ENCODE results near the gene FCRL2. TPM values are rescaled to one million over a fixed set of nuclear protein-coding genes. Genes with fewer than 3 reads are reported as not detected.

Gene FCRL2
- total and polyA plus RNA-seq, 4 donors = 0.22 to 2.3 (median 0.79) TPM

DNA sequence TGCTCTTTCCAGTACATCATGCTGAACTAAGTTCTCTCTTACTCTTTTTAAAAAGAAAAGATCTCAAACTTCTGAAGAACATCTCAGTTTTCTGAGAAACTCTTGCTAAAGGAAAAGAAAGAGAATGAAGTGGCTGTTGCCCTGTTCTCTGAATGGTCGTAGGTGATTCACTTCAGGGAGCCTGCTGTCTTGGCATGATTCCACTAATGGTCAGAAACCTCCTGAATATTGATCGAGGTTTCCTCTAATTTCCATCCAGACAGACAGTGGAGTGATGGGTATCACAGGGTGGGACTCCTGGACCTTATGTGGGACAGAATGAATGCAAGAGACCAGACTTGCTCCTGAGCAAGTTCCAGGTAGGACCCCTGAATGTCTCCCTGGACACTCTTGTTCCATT, 2.5 kb downstream of the FCRL2 start:
- no peaks in the 10 kb centered on the region for H3K36me3 ChIP-seq (ENCODE audit: control insufficient read depth in 4 of 4, insufficient read depth in 4 of 4, low read length in 4 of 4)
- no peak for TF ChIP-seq CTCF (IDR thresholded peaks at IDR 0.05; ENCODE audit: control extremely low read depth, extremely low read depth)
- H3K27me3 ChIP-seq (ENCODE audit: control insufficient read depth in 3 of 3, insufficient read depth in 3 of 3, low read length in 2 of 3) = no peaks in the 10 kb centered on the region
- DNase-seq (no peak), ATAC-seq (ENCODE audit: insufficient read depth, low FRiP score) (no peak)
- H3K9me3 ChIP-seq (ENCODE audit: control insufficient read depth in 4 of 4, insufficient read depth in 3 of 4, low read length in 3 of 4) = no peaks in the 10 kb centered on the region
- no peak overlapping the region for H3K4me3 ChIP-seq
- H3K9ac ChIP-seq (ENCODE audit: insufficient read depth in 1 of 2, low read length in 2 of 2) = no peak overlapping the region
- H3K27ac ChIP-seq (ENCODE audit: low read depth in 1 of 2, low read length in 1 of 2) = no peak overlapping the region
- H3K4me1 ChIP-seq (ENCODE audit: control insufficient read depth in 5 of 5, insufficient read depth in 5 of 5, low read length in 5 of 5) = no peaks in the 10 kb centered on the region
- WGBS, 2 donors = 62 to 78% methylated on average over 2 of the region's 2 CpGs

DNA sequence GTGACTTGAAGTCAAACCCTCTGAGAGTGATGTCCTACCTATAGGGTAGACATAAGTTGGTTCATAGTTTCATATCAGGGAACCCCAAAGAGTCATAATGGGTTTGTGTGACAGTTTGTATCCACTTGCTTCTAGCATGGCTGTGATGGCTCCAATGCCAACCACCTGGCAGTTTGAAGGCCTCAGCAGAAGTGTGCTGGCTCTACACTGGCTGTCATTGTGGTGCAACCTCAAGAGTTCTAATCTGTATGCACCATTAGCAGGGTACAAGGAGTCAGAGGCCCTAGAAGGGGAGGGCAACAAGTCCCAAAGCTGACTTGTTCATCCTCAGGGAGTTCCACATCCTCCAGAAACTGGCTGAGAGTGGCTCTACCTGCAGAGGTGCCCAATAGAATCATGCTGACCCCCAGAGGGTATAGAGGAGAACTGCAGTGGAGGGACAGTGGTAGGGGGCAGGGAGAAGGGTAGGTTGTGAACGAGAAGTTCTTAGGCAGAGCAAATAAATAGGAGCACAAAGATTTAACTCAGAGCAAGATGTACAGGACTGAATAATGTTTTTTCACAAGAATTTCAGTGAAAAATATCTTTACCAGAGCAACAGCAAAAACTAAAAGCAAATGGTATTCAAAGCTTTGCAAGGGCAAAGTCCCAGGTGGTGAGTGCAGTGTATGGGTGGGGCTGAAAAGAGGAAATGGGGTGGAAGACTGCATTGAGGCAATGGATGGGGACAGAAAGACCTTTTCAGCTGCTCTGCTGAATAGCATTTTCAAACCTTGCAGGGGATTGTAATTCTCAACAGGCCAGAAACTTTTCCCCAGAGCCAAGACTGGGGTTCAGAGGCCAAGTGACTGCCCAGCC, 3.2 kb downstream of the FCRL2 start:
- H3K4me1 ChIP-seq (ENCODE audit: control insufficient read depth in 5 of 5, insufficient read depth in 5 of 5, low read length in 5 of 5) = no peaks in the 10 kb centered on the region
- no peak for ATAC-seq (ENCODE audit: insufficient read depth, low FRiP score)
- TF ChIP-seq CTCF (IDR thresholded peaks at IDR 0.05; ENCODE audit: control extremely low read depth, extremely low read depth) = peak; percentile 7
- no peak overlapping the region for H3K27ac ChIP-seq (ENCODE audit: low read depth in 1 of 2, low read length in 1 of 2)
- 25 to 26% methylated on average over 1 of the region's 1 CpG for WGBS, 2 donors
- no peak overlapping the region for H3K4me3 ChIP-seq
- no peak for DNase-seq
- H3K36me3 ChIP-seq (ENCODE audit: control insufficient read depth in 4 of 4, insufficient read depth in 4 of 4, low read length in 4 of 4) = no peaks in the 10 kb centered on the region
- H3K9me3 ChIP-seq (ENCODE audit: control insufficient read depth in 4 of 4, insufficient read depth in 3 of 4, low read length in 3 of 4) = no peaks in the 10 kb centered on the region
- no peaks in the 10 kb centered on the region for H3K27me3 ChIP-seq (ENCODE audit: control insufficient read depth in 3 of 3, insufficient read depth in 3 of 3, low read length in 2 of 3)
- H3K9ac ChIP-seq (ENCODE audit: insufficient read depth in 1 of 2, low read length in 2 of 2) = no peak overlapping the region

DNA sequence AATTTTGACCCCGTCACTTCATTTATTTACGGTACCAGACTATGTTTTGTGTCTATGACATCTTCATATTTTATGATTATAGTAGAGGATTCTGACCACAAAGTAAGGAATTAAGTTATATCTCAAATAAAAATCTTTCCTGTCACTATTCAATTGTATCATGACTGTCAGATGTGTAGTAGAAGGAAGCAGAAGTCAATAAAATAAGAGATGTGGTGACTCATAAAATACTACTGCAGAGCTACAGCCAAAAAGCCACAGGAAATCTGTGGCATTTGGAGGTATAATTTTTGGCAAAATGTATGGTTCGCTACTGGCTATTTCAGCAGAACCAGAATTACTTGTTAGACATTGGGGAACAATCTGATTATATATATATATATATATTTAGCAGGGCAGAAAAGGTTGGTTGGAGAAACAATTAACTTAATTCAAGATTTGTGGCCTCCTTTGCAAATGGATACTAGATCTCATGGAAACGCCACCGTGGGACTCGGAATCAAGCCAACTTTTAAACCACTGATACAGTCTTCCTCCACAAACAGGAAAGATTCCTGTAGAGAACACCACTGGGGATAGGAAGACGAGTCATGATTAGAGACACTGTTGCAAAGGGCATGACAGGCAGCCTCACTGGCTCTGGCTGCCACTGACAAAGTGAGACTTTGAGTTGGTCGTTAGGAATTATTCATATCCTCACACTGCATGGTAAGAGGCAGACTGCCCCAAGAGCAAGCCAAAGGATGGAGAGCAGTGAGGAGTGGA, 5.1 kb downstream of the FCRL2 start:
- Histone ChIP-seq H3K9me3 (ENCODE audit: control insufficient read depth in 4 of 4, insufficient read depth in 3 of 4, low read length in 3 of 4) (no peaks in the 10 kb centered on the region), H3K9ac (ENCODE audit: insufficient read depth in 1 of 2, low read length in 2 of 2) (no peak overlapping the region), H3K27me3 (ENCODE audit: control insufficient read depth in 3 of 3, insufficient read depth in 3 of 3, low read length in 2 of 3) (no peaks in the 10 kb centered on the region), H3K36me3 (ENCODE audit: control insufficient read depth in 4 of 4, insufficient read depth in 4 of 4, low read length in 4 of 4) (no peaks in the 10 kb centered on the region), H3K4me1 (ENCODE audit: control insufficient read depth in 5 of 5, insufficient read depth in 5 of 5, low read length in 5 of 5) (no peaks in the 10 kb centered on the region), H3K4me3 (no peak overlapping the region), H3K27ac (ENCODE audit: low read depth in 1 of 2, low read length in 1 of 2) (no peak overlapping the region)
- DNase-seq = no peak
- ATAC-seq (ENCODE audit: insufficient read depth, low FRiP score) = no peak
- TF ChIP-seq CTCF (IDR thresholded peaks at IDR 0.05; ENCODE audit: control extremely low read depth, extremely low read depth) = no peak
- 26 to 54% methylated on average over 8 of the region's 8 CpGs for WGBS, 2 donors

Data from lung (tissue), 12 donors.